LNCaP clone FGC (cell line): ENCODE measurements around the gene ZNF579.

Source experiments
- DNase-seq: peaks from one replicate; pipeline ENCODE4 v3.0.0-alpha.2; 2011; ENCODE audit warnings: low read depth
- H3K4me3 ChIP-seq: 2 replicates; pipeline ENCODE4 v1.5.1; 2011; ENCODE audit warnings: mild to moderate bottlenecking, low read depth, low read length, control low read depth
- CTCF ChIP-seq: IDR thresholded peaks from 2 replicates; pipeline ENCODE4 v1.5.1; 2012; ENCODE audit warnings: mild to moderate bottlenecking; ENCODE audit not compliant: control insufficient read depth, insufficient read depth; ENCODE audit errors: extremely low read depth

Gene ZNF579

GRCh38 chr19:55553217-55554182 is 27.1 kb downstream of the ZNF579 start:
- no peak overlapping the region for H3K4me3 ChIP-seq
- DNase-seq, result no peak
- no peak for TF ChIP-seq CTCF

- TF ChIP-seq CTCF, result no peak
- H3K4me3 ChIP-seq, result no peak overlapping the region
- DNase-seq, result no peak
Measured at GRCh38 chr19:55552620-55553019, 28.0 kb downstream of the ZNF579 start.

- no peak for DNase-seq
- no peak overlapping the region for H3K4me3 ChIP-seq
Measured at GRCh38 chr19:55552206-55552605, 28.4 kb downstream of the ZNF579 start.

GRCh38 chr19:55550321-55550650 is 30.4 kb downstream of the ZNF579 start:
- TF ChIP-seq CTCF, result no peak
- DNase-seq, result no peak
- no peak overlapping the region for H3K4me3 ChIP-seq

More at GRCh38 chr19:55552206-55552605, 28.4 kb downstream of the ZNF579 start:
- TF ChIP-seq CTCF, result no peak

- no peak for TF ChIP-seq CTCF
- DNase-seq, result no peak
- no peak overlapping the region for H3K4me3 ChIP-seq
Measured at GRCh38 chr19:55549500-55550320, 30.9 kb downstream of the ZNF579 start.

GRCh38 chr19:55546822-55547614 is 33.6 kb downstream of the ZNF579 start:
- TF ChIP-seq CTCF, result no peak

More at GRCh38 chr19:55546822-55547614, 33.6 kb downstream of the ZNF579 start:
- DNase-seq, result no peak
- no peak overlapping the region for H3K4me3 ChIP-seq
